ENCODE measurements around the gene RCAN2.

Gene RCAN2

DNA sequence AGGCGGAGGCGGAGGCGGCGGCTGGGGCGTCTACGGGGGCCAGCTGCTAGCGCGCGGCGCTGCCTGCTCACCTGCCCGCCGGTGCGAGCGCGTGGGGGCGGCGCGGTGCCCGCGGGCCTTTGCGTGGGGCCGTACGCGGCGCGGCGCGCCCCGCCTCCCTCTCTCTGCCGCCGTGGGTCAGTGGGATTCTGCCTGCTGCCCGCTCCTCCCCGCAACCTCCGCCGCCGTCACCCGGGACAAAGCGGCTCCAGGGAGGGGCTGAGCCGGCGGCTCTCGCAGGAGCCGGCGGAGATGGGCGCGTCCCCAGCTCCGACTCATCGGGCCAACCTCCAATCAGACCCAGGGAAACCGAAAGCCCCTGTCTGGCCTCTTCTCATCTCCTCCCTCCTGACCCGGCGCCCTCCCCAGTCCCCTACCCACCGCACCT lies at the start of gene RCAN2:
Gene RCAN2 (minus strand): TSS at position 249 of the 427 bp plus-strand sequence.
- no peak for DNase-seq (ENCODE audit: low read depth in 2 of 2)

DNA sequence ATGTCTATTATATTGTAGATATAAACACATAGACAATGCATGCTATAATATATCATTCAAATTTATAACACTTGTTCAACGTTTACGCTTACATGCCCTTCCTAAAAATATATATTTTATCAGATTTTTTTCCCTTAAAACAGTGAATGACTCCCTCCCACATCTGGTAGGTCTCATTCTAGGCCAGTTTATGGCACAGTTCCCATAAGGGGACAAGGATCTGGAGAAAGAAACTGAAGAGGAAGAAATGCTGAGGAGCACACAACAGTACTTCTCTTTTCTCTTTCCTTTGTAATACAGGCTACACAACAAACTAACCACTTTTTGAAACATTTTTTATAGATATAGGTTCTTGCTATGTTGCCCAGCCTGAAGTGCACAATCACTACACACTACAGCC lies 48.6 kb upstream of the RCAN2 start:
- no peak for DNase-seq (ENCODE audit: low read depth in 2 of 2)

DNA sequence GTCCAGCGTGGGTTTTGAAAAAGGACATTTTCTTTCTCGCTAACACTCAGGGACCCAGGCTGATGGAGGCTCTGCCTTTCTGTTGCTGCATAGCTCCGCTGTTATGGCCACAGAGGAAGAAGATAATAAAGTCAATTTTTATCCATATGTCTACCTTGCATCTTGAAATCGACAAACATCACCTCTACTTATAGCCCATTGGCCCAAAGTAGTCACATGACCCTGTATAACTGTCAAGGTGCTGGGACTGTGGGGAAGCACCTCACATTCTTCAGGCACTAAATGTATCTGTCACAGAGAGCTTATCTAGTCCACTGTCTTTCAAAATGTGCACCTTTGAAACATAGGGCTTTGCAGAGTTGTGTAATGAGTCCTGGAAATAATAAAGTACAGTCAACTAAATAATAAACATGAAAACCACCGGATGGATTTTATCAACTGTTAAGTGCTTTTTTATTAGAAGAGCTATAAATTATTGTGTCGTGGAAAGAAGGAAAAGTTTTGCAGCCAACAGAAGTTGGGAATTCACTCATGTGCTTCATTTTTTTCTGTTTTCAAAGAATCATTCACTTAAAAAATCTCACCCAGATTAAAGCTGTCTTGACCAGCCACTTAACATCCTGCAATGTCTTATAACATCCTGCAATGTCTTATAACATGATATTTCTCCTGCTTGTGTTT lies 47.7 kb upstream of the RCAN2 start:
- no peak for DNase-seq (ENCODE audit: low read depth in 2 of 2)

DNA sequence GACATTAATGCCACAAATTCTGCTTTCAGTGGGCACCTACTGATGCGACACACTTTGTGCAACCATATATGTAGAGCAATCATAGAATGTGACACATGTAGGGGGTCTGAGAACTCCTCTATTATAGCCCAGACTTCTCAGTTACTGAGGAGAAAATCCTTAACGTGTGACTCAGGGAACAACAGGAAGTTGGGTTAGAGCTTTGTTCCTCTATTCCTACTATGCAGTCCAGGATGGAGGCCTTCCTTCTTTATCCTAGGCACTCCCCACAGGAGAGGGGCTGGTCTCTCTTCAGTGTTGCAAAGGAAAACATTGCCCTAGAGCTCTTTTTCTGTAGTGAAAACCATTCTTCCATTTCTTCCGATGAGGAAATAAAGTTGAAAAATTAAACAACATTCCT lies 39.6 kb upstream of the RCAN2 start:
- no peak for DNase-seq (ENCODE audit: low read depth in 2 of 2)

DNA sequence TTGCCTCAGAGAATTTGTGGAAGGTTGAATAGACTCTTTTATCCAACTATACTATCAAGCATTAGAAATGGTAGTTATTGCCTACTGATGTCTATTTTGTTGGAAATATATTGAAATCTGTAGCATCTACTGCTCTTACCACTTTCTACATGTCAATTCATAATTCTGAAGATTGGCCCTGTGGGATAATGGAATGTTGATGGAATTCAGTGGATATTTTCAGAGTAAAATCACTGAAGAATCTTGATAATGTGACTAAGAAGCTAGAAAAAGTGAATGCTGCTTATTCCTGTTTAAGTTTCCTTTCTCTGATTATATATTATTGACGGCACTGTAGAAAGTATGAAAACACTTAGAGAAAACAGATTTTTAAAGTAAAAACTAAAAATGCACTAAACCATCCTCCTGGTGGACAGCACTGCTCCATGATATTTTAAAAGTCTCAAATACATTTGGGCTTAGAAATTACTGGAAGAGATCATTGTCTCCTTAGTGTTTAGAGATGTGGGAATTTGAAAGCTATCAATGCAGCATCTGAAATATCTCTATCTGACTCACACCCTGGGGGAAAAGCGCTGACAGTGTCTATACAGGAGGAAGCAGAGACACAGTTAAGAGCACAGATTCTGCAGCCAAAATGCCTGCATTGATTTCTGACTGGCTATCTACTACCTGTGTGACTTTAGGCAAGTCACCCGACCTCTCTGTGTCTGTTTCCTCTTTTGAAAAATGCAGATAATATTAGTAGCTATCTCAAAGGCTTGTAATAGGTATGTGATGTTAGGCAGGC lies 37.9 kb upstream of the RCAN2 start:
- no peak for DNase-seq (ENCODE audit: low read depth in 2 of 2)

DNA sequence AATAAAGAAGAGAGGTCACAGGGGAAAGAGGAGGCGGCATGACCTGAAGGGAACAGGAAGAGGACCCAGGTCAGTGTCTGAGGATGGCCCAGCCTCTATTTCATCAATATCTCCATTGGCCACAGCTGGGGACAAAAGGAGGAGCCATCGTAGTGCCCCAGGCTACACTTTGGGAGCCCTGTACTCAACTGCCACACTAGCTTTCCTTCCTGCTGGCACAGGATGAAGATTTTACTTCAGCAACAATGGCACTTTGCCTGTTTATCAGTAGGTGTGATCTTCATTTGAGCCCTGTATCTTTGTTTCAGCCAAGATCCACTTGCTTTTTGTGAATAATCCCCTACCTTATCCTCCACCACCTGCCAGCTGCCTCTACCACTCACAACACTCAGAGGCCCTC lies 35.4 kb upstream of the RCAN2 start:
- DNase-seq (ENCODE audit: low read depth in 2 of 2), result no peak

DNA sequence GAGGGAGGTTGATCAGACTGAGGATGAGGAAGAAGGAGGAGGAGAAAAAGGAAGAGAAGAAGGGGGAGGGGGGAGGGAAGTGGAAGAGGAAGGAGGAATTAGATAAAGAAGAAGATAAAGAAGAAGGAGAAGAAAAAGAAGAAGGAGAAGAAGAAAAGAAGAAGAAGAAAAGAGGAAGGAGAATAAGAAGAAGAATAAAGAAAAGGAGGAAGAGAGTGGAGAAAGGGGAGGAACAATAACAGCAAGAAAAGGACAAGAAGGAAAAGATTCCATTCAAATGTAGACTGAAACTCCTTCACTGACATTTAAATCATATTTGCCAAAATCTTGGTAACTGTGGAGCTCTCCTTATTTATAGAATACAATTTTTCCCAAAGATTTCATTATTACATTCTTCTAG lies 34.3 kb upstream of the RCAN2 start:
- DNase-seq (ENCODE audit: low read depth in 2 of 2), result no peak

DNA sequence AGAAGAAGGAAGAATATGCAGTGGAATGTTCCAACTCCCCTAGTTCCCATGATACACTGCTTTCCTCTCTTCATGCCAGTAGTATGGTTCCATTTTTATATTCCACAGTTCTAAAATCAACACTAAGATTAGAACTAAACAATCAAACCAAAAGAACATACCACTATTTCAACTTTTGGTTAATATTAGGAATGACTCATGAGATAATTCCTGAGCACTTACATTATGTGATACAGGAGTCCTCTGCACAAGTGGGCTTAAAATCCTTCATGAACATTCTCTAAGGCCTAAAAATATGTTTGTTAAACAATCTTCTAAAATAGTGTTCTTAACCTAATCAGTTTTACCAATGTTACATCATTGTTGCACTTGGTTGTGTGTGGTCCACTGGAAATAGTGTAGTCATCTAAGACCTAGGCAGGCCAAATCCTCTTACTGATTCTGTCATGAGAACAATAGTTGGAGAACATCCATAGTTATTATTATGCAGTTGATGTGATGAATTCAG lies 30.3 kb upstream of the RCAN2 start:
- DNase-seq (ENCODE audit: low read depth in 2 of 2), result no peak

DNA sequence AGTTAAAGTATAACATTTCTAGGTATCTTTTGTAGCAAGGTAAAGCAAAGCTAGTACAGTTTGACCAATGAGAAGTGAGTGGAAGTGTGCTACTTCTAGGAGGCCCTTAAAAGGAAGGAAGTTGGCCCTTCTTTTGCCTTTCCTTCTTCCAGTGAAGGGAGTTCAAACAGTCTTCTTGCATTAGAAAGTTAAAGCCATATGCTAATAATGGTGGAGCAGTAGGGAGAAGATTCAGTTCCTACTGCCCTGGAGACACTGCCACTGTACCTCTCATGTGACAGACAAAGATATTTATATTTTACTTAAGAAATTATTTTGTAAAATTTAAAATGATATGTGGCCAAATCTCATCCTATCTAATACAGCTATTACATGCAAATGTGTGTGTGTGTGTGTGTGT lies 26.0 kb upstream of the RCAN2 start:
- DNase-seq (ENCODE audit: low read depth in 2 of 2), result no peak

DNA sequence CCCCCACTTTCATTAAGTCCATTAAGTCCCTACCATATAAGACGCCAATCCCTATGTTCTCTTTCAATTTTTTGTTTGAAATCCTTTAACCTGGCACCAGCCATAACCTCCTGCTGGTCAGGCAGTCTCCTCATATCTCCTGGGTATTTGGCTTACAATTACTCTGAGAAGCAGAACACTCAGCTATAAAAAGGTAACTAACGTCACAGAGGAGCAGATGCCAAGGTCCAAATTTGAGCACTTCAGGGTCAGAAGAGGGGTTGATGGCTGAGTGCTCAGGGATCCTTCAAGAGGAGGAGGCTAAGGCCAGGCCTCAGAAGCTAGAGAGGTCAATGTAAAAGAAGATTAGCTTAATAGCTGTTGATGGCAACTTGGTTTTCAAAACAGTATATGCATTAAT lies 22.3 kb upstream of the RCAN2 start:
- no peak for DNase-seq (ENCODE audit: low read depth in 2 of 2)

DNA sequence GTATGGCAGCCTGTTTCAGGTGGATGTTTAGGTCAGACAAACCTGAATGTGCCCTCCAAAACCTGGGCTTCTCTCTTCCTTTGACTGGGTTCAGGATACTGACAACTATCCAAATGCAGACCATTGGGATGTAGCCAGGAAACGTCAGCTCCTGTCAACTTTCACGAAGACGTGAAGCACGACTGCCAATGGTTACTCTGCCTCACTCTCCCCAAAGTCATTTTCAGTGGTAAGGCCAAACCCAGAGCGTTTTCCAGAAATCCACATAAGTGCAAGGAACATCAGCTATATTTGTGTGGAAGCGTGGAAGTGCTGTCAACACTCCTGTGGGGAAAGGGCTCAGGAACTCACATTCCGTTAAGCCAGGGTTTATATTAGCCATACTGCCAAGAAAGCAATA lies 20.1 kb upstream of the RCAN2 start:
- DNase-seq (ENCODE audit: low read depth in 2 of 2), result no peak

DNA sequence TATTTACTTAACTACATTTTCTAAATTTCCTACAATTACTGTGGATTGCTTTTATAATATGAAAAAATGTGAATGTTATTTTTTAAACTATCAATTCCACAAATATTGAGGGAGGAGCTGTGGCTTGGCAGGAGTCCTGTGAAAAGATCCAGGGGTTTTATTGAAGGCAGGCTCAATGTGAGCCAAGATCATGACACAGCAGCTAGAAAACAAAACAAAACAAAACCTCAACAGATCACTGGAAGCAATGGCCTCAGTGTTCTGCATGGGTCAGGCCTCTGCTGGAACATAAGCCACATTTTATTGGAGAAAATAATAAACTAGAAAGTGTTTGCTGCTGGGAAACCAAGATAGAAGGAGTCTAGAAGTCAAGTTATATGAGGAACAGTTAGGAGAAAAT lies 19.4 kb upstream of the RCAN2 start:
- no peak for DNase-seq (ENCODE audit: low read depth in 2 of 2)

DNA sequence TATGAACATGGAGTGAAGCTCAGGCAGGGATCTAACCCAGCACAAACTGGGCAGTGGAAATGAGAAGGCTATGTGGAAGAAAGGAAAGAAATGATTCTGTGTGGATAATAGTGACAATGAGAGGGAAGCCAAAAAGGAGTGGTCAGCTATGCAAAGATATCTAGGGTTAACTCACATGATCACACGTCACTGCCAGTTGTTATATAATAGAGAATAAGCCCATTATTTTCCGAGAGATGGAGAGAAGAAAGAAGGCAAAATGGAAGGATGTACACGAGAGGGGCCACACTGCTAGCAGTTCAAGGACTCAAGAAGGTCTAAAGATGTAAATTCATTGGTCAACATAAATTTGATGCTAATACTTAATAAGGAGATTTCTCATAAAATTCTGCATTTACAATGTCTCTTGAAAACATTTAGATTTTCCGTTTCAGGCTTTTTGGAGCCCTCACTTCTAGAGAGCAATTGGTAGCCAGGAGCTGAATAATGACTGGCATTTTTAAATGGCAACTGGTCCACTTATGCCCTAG lies 18.8 kb upstream of the RCAN2 start:
- DNase-seq (ENCODE audit: low read depth in 2 of 2), result no peak

DNA sequence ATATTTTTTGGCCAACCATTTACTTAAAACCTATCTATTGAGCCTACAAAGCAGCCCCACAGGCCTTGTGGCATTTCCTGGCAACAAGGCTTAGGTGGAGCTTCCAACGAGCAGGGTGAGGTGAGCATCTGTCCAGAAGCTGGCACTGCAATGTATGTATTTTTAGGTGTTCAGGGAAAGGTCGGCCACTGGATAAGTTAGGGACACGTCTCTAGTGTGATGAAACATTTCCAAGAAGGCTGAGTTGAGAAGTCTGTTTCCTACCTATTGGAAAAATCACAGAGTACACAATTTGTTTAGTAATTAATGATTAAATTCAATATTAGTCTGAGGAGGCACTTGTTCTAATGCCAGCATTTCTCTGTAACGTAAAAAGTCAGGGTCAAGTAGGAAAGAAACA lies 17.8 kb upstream of the RCAN2 start:
- DNase-seq (ENCODE audit: low read depth in 2 of 2), result no peak

DNA sequence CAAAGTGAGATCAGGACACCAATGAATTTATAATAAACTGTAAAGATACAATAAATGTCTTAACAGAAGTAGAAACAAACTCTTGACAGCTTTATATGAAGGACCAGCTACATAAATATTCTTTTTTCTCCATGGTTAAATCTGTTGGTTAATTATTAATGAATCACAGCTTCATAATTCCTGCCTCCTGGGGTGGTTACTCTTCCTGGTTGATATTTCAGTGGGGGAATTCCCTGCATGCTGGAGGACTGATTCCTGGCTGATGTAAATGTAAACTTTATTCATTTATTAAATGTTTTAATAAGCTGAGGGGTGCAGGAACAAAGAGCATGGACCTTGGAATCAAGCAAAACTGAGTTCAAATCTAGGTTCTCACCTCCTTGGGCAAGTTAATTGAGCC lies 16.2 kb upstream of the RCAN2 start:
- DNase-seq (ENCODE audit: low read depth in 2 of 2), result no peak

DNA sequence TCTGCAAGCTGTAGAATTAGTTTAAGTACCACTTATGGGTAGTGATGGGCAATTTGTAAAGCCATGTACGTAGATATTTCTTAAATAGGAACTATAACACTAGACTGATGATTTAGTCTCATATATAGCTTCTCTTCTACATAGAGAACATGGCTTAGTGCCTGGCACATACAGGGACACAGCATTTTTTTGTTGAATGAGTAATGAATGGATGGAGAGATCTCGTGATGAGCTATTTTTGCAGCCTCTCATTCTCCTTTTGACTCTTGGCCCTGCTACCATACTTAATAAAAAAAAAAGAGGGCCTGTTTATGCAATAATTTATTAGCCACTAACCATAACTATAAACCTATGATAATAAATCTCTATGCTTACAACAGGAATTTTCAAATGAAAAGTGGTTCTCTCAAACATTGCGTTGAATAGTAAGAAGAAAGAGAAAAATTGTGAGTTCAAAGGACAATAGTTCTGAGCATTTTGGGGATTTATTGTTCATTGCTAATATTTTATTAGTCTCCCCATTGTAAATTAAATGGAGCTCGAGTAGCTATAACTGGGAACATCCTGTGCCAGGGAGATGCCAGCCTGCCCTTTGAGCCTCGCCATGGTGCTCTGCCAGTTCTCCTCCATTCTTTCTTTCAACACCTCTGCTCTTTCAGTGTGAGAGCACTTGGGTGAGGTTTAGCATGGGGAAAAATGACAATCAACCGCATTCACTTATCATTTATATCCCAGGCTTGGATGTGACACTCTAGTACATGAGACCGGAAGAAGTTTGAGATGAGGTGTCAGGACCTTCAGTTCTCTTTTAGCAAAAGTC lies 14.7 kb upstream of the RCAN2 start:
- no peak for DNase-seq (ENCODE audit: low read depth in 2 of 2)

DNA sequence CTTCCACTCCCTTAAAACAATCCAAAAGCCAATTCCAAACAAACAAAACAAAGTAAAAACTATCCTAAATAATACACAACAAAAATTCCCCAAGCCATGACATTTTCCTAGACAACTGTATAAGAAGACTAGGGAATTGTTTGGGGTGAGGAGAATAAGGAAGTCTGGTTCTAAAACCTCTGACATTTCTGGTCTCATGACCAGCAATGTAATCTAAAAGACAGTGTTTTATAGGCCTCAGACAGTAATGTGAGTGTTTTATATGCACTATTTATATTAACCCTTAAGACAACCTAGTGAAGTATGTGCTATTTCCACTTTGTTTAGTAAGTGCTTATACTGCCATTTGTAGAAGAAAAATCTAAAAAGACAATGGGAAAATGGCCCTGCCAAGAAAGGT lies 13.0 kb upstream of the RCAN2 start:
- DNase-seq (ENCODE audit: low read depth in 2 of 2), result no peak

DNA sequence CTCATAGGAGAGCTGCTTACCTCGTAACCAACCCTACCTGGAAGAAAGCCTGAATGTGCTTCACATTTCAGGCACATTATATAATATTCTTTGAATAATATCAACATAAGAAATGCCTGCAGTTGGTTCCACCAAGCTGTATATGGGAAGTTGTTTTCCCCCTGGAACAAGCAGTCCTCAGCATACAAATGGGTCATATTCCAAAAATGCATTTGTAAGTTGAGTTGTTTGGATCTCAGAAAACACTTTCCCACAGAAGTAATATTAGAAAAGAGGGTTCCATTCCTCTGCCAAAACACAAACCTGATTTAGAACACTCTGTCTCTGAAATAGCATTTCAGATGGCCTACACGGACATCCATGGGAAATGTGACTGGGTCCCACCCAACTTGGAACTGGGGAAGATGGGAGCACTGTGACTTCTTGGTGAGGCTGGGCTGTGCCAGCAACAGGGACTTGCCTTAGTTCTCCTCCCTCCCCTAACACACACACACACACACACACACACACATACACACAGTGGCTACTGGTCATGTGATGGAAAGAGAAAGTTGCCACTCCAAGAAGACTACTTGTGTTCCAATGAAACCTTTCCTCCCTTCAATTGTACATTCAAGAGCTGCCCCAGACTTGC lies 11.4 kb upstream of the RCAN2 start:
- DNase-seq (ENCODE audit: low read depth in 2 of 2), result no peak

DNA sequence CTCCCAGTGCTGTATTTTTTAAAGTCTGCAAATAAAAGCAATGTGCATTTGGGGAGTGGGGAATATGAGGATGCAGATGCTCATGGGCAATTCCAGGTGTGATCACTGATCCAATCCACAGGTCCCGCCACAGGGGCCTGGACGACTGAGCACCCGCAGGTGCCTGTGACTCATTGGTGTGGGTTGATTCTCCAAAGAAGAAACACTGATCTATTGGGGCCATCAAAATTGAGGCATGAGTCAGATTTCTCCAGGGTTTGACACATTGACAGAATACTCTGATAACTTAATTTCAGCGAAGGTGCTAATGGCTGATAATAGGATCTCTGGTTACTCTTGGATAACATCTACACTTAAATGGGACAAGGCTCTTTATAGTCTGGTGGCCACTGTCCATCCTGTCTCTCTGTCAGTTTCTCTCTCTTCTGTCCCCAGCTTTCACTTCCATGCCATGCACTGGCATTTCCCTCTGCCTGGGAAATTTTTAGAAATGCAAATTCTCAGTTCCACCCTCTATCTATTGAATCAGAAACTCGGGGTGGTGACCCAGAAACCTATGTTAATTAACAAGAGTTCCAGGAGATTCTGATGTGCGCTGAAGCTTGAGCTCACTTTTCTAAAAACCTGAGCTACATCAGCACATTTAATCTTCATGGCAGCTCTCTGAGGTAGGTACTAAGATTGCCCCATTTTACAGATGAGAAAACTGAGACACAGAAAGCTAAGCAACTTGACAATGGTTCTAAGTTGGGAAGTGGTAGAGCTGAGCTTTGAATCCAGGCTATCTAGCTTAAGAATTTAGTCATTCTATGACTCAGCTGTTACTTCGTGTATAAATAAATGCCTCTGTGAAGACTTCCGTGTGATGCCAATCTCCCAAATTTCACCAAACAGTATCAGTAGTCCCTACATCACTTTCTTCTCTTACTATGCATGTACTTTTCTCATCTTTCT lies 10.2 kb upstream of the RCAN2 start:
- no peak for DNase-seq (ENCODE audit: low read depth in 2 of 2)

DNA sequence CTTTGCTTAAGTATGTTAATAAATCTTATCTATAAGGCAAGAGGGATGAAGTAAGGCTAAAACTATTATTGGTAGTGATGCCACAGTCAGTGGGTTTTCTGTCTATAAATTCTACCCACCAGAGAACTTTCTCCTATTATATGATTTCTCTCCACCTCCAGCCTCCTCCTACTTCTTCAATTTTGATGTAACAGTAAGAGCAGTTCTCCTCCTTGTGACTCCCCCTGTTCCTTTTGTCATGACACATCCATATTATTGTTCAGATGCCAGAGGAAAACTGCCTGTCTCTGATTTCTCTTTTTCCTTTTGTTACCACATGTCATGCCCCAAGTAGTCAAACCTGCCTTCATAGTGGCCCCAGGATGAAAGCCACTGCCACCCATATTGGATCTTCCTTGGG lies 9.1 kb upstream of the RCAN2 start:
- no peak for DNase-seq (ENCODE audit: low read depth in 2 of 2)

Measured in activated CD8-positive, alpha-beta memory T cell treated with anti-CD3 and anti-CD28 coated beads for 4 hours (primary cell).